GM12865 (cell line): ENCODE data around the gene CIAO1.

Source experiments
- DNase-seq: peaks from one replicate; pipeline ENCODE4 v3.0.0; 2010; ENCODE audit warnings: low read depth
- H3K4me3 ChIP-seq: 2 replicates; pipeline ENCODE4 v1.5.1; 2011; ENCODE audit warnings: mild to moderate bottlenecking, low read depth, low read length, control low read depth
- TF ChIP-seq, protein P1 (sequence below): IDR thresholded peaks from 2 replicates; pipeline ENCODE4 v1.5.1; 2011; ENCODE audit warnings: low read length, control low read depth, low read depth, inconsistent platforms; ENCODE audit not compliant: insufficient read depth; ENCODE audit errors: missing control alignments

Gene CIAO1

DNA sequence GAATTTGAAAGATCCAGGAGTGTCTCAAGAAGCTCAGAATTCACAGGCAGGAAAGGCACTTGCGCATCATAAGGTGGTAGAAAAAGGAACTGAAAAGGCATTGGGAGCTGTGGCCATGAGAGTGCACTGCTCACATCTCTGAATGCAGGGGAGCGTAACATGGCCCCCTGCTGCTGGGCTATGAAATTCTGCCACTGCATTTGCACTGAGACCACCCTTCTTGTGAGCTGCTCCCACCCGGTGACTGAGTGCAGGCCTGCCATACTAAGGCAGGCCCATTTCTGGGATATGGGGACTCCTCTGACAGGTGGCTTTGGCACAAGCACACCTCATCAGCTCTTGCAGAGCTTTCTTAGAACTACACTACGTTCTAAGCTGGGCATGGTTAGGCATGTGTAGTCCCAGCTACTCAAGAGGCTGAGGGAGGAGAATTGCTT is 32.1 kb upstream of the CIAO1 start:
- DNase-seq, result peak; percentile 81
- H3K4me3 ChIP-seq, result no peak overlapping the region
- TF ChIP-seq, protein P1, sequence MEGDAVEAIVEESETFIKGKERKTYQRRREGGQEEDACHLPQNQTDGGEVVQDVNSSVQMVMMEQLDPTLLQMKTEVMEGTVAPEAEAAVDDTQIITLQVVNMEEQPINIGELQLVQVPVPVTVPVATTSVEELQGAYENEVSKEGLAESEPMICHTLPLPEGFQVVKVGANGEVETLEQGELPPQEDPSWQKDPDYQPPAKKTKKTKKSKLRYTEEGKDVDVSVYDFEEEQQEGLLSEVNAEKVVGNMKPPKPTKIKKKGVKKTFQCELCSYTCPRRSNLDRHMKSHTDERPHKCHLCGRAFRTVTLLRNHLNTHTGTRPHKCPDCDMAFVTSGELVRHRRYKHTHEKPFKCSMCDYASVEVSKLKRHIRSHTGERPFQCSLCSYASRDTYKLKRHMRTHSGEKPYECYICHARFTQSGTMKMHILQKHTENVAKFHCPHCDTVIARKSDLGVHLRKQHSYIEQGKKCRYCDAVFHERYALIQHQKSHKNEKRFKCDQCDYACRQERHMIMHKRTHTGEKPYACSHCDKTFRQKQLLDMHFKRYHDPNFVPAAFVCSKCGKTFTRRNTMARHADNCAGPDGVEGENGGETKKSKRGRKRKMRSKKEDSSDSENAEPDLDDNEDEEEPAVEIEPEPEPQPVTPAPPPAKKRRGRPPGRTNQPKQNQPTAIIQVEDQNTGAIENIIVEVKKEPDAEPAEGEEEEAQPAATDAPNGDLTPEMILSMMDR, result peak; percentile 38

DNA sequence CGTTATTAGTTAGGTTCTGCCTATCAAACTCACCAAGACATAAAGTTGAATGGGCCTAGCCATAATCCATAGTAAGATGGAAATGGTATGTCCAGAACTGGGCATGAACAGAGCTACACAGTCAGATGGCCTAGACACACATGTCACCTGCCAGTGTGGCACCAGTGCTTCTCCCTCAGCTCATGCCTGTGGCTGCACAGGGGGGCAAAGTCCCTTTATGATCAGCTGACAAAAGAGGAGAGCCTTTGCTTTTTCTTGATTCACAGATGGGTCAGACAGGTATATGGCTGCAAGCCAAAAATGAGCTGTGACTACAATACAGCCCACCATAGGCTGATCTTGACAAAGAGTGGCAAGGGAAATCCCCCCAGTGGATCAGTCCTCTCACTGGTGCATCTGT is 29.1 kb upstream of the CIAO1 start:
- no peak for DNase-seq
- H3K4me3 ChIP-seq, result no peak overlapping the region
- TF ChIP-seq, protein P1, result no peak

DNA sequence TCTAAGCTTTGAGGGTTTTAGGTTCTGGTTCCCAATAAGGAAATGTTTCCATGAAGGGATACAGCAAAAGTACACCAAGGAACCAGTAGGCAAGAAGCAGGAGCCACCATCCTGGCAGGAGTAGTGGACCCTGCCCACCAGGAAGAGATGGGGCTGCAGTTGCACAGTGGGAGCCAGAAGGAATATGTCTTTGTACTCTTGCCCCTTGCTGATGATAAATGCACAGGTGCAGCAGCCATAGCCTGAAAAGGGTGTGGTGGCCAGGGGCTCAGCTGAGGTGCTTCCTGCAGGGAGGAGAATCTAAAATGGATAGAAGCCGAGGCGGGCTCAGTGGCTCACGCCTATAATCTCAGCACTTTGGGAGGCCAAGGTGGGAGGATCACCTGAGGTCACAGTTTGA is 27.8 kb upstream of the CIAO1 start:
- DNase-seq, result no peak

DNA sequence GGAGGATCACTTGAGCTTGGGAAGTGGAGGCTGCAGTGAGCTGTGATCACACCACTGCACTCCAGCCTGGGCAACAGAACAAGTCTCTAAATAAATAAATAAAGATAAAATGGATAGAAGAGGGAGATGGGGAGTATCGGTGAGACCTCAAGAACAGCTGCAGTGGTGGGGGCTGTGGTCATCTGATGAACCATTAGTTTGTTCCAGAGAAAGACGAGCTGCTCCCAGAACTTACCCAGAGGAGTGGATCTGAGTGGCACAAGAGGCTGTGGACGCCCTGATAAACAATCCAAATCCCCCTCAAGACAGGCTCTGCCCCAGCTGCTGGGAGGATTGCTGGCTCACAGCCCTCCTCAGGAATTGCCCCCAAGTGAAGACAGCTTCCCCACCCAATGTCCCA is 26.9 kb upstream of the CIAO1 start:
- no peak overlapping the region for H3K4me3 ChIP-seq
- TF ChIP-seq, protein P1, result no peak
- DNase-seq, result no peak

More for the DNA sequence above, 27.8 kb upstream of the CIAO1 start:
- TF ChIP-seq, protein P1, result no peak
- no peak overlapping the region for H3K4me3 ChIP-seq

DNA sequence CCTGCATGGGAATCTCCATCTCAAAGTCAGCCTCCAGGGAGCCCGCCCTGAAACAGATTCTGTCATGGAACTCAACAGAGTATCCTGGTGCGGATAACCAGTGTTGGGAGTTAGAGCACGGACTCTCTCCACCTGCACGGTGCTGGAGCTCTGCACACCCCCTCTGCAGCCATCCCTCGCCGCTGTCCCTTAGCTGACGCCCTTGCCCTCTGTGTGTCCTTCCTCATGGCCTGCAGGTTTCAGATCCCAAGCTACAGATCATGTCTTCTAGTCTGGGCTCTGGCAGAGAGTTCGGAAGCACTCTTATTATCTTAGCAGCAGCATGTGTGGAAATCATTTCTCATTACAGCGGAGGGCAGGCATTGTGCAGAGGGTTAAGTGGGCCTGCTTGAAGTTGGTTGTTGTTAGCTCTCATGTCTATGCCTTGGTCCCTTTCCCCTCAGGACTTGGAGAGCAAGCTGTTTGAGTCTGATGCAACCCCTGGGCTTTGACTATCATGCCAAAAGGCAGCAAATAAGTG is 26.2 kb upstream of the CIAO1 start:
- TF ChIP-seq, protein P1, result no peak

DNA sequence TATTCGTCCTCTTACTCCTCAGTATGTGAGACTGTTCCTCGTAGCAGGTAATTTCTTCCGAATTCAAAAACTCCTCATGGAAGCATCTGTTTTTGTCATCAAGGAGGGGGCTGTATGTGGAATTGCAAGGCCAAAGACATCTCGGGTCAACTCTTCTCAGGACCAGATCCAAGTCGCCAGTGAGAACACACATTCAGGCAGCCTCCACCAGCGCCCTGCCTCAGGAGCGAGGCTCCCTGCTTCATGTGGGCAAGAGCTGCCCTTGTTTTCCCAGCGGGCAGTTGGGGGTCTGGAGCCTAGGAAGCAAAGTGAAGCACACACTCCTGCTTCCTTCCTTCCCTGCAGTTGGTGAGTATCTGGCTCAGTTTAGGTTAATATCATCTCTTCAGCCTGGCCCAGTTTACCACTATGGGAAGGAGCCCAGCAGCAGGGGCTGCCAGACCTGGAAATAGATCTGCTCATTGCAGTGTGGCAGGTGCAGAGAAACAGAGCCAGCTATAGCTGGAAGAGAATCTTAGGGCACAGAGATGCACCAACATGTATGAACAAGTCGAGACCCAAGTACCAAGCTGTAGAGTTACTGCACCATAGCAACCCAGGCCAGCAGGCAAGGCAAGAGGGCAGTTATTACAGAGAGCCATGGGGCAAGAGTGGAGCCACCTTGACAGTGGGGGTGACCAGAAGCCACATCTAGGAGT is 25.5 kb upstream of the CIAO1 start:
- TF ChIP-seq, protein P1, result no peak
- no peak for DNase-seq
- H3K4me3 ChIP-seq, result no peak overlapping the region

More for the DNA sequence above, 26.2 kb upstream of the CIAO1 start:
- DNase-seq, result no peak
- H3K4me3 ChIP-seq, result no peak overlapping the region

DNA sequence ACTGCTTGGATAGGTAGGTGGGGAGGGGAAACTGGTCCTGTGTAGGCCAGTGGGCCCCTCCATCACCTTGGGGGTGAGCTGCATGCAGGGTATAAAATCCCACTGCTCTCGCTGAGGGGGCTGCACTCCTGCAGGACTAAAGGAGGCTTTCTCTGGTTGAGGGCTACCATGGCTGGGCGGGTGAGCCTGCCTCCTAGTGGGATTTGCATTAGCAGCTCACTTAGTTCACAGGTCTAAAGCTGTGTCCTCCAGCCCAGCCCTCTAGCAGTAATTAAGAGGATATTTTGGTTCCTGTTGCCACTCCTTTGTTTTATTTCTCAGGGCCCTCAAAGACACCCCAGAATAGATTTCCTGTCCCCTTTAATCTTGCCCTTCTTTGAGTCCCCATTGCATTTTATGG is 24.8 kb upstream of the CIAO1 start:
- H3K4me3 ChIP-seq, result no peak overlapping the region
- TF ChIP-seq, protein P1, result no peak
- peak; percentile 40 for DNase-seq
